ENCODE results near the gene LCN6. TPM values are rescaled to one million over a fixed set of nuclear protein-coding genes. Genes with fewer than 3 reads are reported as not detected.
A peak's percentile ranks its signal among the peaks of the same experiment; 100 is the strongest.

Gene LCN6
- total RNA-seq, 2 donors from 2014 or later: 1.0 to 3.6 TPM

DNA sequence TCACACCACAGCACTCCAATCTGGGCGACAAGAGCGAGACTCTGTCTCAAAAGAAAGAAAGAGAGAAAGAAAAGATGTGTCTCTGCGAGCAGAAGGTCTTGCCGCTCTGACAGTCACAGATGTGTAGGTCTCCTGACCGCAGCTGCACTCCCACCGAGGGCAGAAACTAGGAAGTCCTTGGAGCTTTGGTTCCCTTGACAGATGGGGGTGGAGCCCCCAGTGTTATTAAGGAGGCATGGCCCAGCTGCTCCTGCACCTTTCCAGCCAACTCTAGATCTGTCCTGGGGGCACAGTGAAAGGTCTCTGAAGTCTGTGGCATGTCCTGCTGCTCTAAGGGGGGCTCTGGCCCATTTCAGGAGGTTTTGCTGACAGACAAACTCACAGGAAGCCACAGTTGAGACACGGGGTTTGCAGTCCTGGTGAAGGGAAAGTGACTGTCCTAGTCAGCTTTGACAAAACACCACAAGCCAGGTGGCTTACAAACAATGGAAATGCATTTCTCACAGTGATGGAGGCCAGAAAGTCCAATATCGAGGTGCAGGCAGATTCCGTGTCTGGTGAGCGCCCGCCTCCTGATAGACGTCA lies 45.0 kb downstream of the LCN6 start:
- DNase-seq (no peak), ATAC-seq (no peak)
- intact Hi-C loops (cut with DNase I, micrococcal nuclease): no loop called here

DNA sequence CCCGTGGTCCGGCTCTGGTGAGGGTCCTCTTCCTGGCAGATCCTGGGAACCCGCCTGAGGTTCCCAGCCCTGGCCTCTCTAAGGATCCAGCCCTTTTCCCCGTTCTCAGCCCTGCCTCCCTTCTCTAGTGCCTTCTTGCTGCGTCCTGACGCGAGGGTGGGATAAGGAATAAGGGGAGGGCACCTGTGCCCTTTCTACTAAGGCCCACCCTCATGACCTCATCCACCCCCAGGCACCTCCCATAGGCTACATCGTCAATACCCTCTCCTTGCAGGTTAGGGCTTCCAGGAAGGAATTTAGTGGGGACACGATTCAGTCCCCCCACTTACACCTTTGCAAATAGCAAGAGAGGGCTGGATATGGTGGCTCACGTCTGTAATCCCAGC lies 46.7 kb downstream of the LCN6 start:
- DNase-seq: no peak
- intact Hi-C loops (cut with DNase I, micrococcal nuclease): no loop called here
- no peak for ATAC-seq

DNA sequence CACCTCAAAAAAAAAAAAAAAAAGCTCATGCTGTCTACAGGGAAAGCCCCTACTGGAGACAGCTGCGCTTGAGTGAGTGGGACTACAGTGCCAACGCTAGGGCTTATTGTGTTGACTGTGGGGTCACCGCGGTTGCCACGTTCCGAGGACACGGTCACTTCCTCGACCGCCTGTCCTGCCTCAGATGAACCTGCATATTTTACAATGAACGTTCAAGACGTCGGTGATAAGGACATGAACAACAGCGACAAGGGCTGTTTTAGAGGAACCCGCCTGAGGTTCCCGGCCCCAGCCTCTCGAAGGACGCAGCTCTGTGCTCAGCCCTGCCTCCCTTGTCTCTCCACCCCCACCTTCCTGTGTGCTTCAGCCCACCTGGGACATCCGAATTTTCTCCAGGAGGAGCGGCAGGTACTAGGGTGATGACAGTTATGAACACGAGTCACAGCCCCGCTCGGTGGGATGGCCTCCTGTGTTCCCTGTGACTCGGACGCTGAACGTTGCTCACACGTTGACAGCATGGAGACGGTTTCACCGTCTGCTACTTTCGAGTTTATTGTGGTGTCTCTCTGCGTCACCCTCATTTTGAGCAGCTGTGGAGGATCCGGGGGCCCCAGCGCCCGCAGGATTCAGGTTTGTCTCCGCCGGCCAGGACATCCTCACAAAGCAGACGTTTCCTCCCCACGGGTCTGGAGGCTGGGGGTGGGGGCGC lies 47.2 kb downstream of the LCN6 start:
- ATAC-seq (peak; percentile 22), DNase-seq (no peak)
- intact Hi-C loops (cut with DNase I, micrococcal nuclease): no loop called here

DNA sequence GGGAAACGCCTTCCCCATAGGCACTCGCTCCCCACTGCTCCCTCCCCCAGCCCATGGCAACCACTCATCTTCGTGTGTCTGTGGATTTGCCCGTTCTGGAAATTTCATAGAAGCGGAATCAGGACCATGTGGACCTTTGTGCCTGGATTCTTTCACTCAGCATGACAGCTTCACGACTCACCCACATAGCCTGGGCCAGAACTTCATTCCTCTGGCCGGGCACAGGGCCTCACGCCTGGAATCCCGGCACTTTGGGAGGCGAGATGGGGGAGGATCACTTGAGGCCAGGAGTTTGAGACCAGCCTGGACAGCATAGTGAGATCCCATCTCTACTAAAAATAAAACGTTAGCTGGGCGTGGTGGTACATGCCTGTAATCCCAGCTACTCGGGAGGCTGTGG lies 48.0 kb downstream of the LCN6 start:
- intact Hi-C loops (cut with DNase I, micrococcal nuclease): no loop called here
- no peak for ATAC-seq
- no peak for DNase-seq

DNA sequence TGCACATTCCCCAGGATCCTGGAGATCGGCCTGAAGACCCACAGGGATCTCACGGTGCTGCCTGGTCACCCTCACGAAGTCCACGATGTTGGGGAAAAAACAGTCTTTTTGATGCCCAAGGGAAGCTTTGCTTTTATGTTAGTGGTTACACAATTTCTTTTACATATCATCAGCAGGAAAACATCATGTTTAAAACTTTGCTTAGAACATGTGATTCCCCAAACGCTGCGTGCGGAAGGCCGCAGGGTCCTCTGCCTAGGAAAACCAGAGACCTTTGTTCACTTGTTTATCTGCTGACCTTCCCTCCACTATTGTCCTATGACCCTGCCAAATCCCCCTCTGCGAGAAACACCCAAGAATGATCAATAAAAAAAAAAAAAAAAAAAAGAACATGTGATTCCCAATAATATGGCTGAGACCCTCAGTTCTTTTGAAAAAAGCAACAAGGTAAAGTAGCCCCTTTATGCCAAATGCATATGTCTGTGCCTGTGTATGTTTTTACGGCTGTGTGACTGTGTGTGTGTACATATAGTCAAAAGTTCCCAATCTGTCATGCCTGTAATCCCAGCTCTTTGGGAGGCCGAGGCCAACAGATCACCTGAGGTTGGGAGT lies 49.6 kb downstream of the LCN6 start:
- ATAC-seq (no peak), DNase-seq (no peak)
- intact Hi-C loops (cut with DNase I, micrococcal nuclease): no loop called here

DNA sequence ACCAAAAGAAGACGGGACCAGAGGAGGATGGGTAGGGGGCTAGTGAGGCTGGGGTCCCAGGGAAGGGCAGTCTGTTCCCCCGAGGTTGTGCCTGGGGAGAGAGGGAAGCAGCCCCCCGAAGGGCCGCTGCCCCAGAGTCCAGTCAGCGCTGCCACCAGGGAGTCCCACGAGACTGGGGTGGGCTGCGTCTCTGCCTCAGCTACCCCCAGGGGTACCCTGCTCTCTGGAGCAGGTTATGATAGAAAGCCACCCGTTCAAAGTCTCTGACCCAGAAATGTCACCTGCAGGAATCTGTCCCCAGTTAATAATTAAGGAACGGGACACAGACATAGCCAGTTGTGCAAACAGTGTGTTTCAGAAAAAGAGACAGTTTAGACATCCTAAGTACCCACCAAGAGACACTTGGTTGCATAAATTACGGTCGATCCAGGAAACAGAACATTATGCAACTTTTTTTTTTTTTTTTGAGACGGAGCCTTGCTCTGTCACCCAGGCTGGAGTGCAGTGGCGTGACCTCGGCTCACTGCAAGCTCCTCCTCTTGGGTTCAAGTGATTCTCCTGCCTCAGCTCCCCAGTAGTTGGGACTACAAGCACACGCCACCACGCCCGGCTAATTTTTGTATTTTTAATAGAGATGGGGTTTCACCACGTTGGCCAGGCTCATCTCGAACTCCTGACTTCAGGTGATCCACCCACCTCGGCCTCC lies 50.4 kb downstream of the LCN6 start:
- DNase-seq: no peak
- intact Hi-C loops (cut with DNase I, micrococcal nuclease): no loop called here
- ATAC-seq: no peak

DNA sequence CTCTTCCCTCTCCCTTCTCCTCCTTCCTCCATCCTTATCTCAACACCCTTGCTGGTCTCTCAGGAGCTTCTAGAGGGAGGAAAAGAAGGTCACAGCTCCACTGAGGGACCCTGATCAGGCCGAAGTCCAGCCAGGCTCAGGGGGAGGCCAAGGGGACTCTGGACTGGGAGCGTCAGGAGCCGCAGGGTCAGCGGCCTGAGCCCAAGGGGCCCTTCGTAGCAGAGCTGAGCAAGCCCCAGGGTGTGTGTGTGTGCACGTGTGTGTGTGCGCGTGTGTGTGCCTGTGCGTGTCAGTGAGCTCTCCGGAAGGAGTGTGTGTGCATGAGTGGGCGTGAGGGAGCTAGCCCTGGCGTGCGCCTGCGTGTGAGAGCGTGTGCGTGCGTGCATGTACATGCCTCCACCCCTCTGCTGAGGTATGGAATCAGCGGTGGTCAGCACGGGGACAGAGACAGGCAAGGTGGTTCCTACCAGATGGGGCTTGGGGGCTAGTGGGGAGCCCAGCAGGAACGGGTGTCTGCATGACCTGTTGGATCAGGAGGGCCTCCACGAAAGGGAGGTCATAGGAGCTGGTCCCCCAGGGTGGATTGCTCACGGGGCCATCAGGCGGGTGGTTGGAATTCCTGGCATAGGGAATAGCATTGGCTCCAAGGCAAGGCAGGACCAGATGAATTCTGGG lies 51.0 kb downstream of the LCN6 start:
- intact Hi-C loops (cut with DNase I, micrococcal nuclease): no loop called here
- DNase-seq (no peak), ATAC-seq (peak; percentile 2)

DNA sequence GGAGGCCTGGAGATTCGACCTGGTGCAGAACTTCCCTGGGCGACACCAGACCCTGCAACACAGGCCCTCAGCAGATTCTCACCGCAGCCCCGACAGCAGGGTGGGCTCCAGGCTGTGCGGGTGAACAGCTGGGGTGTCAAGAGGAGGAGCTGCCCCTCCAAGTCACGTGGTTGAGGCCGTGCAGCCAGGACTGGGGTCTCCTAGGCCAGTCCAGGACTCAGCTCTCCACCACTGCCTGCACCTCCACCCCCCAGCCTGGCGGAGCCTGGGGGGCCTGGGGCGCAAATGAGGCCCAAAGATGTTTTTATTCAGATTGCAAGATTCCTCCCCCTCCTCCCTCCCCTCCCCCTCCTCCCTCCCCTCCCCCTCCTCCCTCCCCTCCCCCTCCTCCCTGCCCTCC lies 51.8 kb downstream of the LCN6 start:
- intact Hi-C loops (cut with DNase I, micrococcal nuclease): no loop called here
- DNase-seq: no peak

DNA sequence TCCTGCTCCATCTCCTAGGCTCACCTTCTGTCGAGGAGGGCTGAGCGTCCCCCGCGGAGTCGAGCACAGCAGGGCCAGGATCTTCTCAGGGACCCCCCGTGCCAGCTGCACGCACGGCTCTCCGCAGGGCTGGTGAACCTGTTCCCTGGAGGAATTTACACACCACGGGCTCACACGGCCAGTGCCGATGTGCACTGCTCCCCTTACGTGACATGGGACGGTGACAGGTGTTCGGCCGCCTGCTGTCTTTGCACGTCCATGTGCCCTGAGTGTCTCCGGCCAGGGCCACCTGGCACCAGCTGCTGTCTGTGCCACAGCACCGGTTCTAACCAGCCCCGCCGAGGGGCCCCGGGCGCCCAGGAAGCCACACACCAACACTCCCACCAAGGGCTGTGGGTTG lies 52.4 kb downstream of the LCN6 start:
- intact Hi-C loops (cut with DNase I, micrococcal nuclease): no loop called here
- ATAC-seq: no peak
- DNase-seq: peak in 1 of 2 donors; percentile 67

More for the DNA sequence above, 51.8 kb downstream of the LCN6 start:
- no peak for ATAC-seq

DNA sequence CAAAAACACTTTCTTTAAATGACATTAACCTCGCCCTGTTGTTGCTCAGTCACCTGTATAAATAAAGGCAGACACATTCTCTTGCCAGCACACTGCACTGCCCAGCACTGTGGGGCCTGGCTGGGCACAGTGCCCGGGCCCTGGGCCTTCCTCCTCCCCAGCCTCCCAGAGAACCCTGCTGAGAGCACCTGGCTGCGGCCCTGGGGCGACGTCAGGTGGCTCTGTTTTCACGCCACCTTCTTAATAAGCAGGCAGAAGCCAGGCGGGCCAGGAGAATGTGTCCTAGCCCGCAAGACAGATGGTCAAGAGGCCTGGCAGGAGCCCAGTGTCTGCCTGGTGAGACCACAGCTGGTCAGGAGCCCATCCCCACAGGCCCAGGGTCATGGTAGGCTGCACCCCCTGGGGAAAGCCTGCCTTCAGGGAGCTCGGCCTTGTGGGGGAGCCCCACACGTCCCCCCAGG lies 52.9 kb downstream of the LCN6 start:
- peak; percentile 52 for ATAC-seq
- intact Hi-C loops (cut with DNase I, micrococcal nuclease): no loop called here
- peak; percentile 76 to 81 for DNase-seq

DNA sequence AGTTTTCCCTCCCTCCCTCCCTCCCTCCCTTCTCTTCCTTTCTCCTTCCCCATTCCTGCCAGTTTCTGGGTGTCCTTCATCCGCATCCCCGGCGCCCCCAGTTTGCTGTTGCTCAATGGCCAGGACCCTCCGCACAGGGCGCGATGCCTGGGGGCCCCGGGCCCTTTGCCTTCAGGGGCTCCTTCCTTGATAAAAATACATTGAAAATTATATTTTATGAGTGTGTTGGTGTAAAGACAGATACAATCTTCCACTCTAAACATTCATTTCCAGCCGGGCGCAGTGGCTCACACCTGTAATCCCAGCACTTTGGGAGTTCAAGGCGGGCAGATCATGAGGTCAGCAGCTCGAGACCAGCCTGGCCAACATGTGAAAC lies 53.5 kb downstream of the LCN6 start:
- ATAC-seq (no peak), DNase-seq (no peak)
- intact Hi-C loops (cut with DNase I, micrococcal nuclease): no loop called here

DNA sequence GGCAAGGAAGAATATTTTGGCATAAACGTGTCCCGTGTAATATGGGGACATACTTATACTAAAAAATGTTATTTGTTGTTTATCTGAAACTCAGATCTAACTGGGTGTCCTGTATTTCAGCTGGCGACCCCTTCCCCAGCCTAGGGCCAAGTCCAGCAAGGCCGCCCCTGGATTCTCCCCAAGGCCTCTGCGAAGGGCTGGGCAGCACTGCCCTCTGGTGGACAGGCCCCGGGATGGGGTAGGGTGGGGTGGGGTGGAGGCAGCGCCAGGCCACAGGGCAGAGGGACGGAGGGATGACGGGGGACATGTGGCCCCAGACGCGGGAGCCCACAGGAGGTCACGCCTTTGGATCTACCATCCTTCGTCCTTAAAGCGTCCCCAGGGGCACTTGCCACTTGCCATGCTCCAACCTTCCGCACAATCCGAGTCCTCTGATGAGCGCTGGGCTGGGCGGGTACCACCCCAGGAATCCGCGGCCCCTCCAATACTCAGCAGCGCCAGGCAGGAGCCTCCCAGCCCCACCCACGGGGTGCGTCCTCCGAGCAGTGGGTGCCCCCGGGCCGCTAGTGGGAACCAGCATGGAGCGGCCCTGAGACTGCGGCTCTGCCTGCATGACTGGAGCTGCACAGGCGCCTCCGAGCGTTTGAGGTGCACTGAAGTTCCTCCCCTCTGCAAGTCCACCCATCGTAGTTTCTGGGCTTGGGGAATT lies 54.0 kb downstream of the LCN6 start:
- ATAC-seq (peak; percentile 59), DNase-seq (peak; percentile 73 to 86)
- intact Hi-C loops (cut with DNase I, micrococcal nuclease): no loop called here

Small RNA genes lying within 50 kb of the gene (microRNA-seq; reads per million reads assigned to microRNA genes)
- 0 reads per million in 2 donors for gene MIR6722

Other genes with a start within 250 kb of the LCN6 start
- 10 to 100 TPM; 49.5 to 72.2 TPM for gene NOTCH1, start 202.5 kb downstream of the LCN6 start, total RNA-seq
- 10 to 100 TPM; 14.3 to 17.2 TPM for gene EGFL7, start 85.6 kb downstream of the LCN6 start, total RNA-seq
- gene AGPAT2, start 61.1 kb downstream of the LCN6 start, total RNA-seq: 100 to 1,000 TPM; 152 to 211 TPM
- 1 to 10 TPM; 1.3 to 2.1 TPM for gene DIPK1B, start 36.0 kb downstream of the LCN6 start, total RNA-seq
- gene LCN10, start 5.6 kb downstream of the LCN6 start, total RNA-seq: 1 to 10 TPM; 1.2 to 2.4 TPM
- gene LCN8, start 9.7 kb upstream of the LCN6 start, total RNA-seq: under 1 TPM in 1 of 2 donors, not detected in 1; 0.36 TPM
- gene LCN15, start 16.0 kb upstream of the LCN6 start, total RNA-seq: 10 to 100 TPM in 1 of 2 donors, 1 to 10 TPM in 1; 8.0 to 15.9 TPM
- gene TMEM141, start 42.8 kb upstream of the LCN6 start, total RNA-seq: 100 to 1,000 TPM; 239 to 377 TPM
- 10 to 100 TPM; 20.6 to 35.1 TPM for gene CCDC183, start 47.8 kb upstream of the LCN6 start, total RNA-seq
- gene RABL6, start 59.4 kb upstream of the LCN6 start, total RNA-seq: 100 to 1,000 TPM; 120 to 132 TPM
- gene AJM1, start 94.0 kb upstream of the LCN6 start, total RNA-seq: 10 to 100 TPM; 10.4 to 11.1 TPM
- 100 to 1,000 TPM; 109 to 154 TPM for gene PHPT1, start 100.9 kb upstream of the LCN6 start, total RNA-seq
- gene MAMDC4, start 103.8 kb upstream of the LCN6 start, total RNA-seq: 10 to 100 TPM; 19.1 to 20.1 TPM
- 100 to 1,000 TPM; 434 to 466 TPM for gene EDF1, start 117.8 kb upstream of the LCN6 start, total RNA-seq
- gene TRAF2, start 138.0 kb upstream of the LCN6 start, total RNA-seq: 10 to 100 TPM; 23.7 to 25.3 TPM
- gene FBXW5, start 196.2 kb upstream of the LCN6 start, total RNA-seq: 100 to 1,000 TPM; 167 to 195 TPM
- gene C8G, start 196.7 kb upstream of the LCN6 start, total RNA-seq: 1 to 10 TPM; 3.9 to 8.3 TPM
- gene LCN12, start 203.7 kb upstream of the LCN6 start, total RNA-seq: 10 to 100 TPM in 1 of 2 donors, 1 to 10 TPM in 1; 8.5 to 10.2 TPM
- gene PTGDS, start 229.0 kb upstream of the LCN6 start, total RNA-seq: 10 to 100 TPM in 1 of 2 donors, 1 to 10 TPM in 1; 8.7 to 36.9 TPM
- under 1 TPM in 1 of 2 donors, not detected in 1; 0.06 TPM for gene LCNL1, start 234.5 kb upstream of the LCN6 start, total RNA-seq
- 10 to 100 TPM; 33.3 to 41.2 TPM for gene PAXX, start 243.9 kb upstream of the LCN6 start, total RNA-seq
- 1 to 10 TPM; 3.2 to 3.8 TPM for gene CLIC3, start 248.0 kb upstream of the LCN6 start, total RNA-seq

Data from left colon (tissue), 2 donors.